ENCODE measurements around the gene GTF3C1. TPM values are rescaled to one million over a fixed set of nuclear protein-coding genes. Genes with fewer than 3 reads are reported as not detected.

Gene GTF3C1
- total RNA-seq, 1 experiment from 2014 or later = 38.1 TPM

- TF ChIP-seq, protein P1, sequence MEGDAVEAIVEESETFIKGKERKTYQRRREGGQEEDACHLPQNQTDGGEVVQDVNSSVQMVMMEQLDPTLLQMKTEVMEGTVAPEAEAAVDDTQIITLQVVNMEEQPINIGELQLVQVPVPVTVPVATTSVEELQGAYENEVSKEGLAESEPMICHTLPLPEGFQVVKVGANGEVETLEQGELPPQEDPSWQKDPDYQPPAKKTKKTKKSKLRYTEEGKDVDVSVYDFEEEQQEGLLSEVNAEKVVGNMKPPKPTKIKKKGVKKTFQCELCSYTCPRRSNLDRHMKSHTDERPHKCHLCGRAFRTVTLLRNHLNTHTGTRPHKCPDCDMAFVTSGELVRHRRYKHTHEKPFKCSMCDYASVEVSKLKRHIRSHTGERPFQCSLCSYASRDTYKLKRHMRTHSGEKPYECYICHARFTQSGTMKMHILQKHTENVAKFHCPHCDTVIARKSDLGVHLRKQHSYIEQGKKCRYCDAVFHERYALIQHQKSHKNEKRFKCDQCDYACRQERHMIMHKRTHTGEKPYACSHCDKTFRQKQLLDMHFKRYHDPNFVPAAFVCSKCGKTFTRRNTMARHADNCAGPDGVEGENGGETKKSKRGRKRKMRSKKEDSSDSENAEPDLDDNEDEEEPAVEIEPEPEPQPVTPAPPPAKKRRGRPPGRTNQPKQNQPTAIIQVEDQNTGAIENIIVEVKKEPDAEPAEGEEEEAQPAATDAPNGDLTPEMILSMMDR (IDR thresholded peaks at IDR 0.05; ENCODE audit: unreplicated experiment) = no peak
- H3K27ac Mint-ChIP-seq (ENCODE audit: low read depth, unreplicated experiment) = no peak overlapping the region
- no peaks in the 10 kb centered on the region for H3K9me3 Mint-ChIP-seq (ENCODE audit: unreplicated experiment)
- intact Hi-C loops (cut with micrococcal nuclease) = no loop called here
- ChIA-PET POLR2A (no interaction called here), CTCF (interaction anchor here (0.6 to 1.6 kb wide), 8 partner anchors 9 to 561 kb away, joined by 3 to 5 read pairs (median 4); partner anchors contain the start of gene KATNIP)
- DNase-seq (ENCODE audit: unreplicated experiment) = no peak
- no TSS peak for BruUV-seq (replicated peaks)
- no peak overlapping the region for H3K4me3 Mint-ChIP-seq (ENCODE audit: unreplicated experiment)
- H3K27me3 Mint-ChIP-seq (ENCODE audit: insufficient read depth, unreplicated experiment) = no peaks in the 10 kb centered on the region
- H3K4me1 Mint-ChIP-seq (ENCODE audit: insufficient read depth, unreplicated experiment) = no peaks in the 10 kb centered on the region
- peaks cover 49% of the 10 kb centered on the region for H3K36me3 Mint-ChIP-seq (ENCODE audit: insufficient read depth, unreplicated experiment)
These were observed 34.9 kb downstream of the GTF3C1 start for GRCh38 chr16:27514806-27515205.

DNA sequence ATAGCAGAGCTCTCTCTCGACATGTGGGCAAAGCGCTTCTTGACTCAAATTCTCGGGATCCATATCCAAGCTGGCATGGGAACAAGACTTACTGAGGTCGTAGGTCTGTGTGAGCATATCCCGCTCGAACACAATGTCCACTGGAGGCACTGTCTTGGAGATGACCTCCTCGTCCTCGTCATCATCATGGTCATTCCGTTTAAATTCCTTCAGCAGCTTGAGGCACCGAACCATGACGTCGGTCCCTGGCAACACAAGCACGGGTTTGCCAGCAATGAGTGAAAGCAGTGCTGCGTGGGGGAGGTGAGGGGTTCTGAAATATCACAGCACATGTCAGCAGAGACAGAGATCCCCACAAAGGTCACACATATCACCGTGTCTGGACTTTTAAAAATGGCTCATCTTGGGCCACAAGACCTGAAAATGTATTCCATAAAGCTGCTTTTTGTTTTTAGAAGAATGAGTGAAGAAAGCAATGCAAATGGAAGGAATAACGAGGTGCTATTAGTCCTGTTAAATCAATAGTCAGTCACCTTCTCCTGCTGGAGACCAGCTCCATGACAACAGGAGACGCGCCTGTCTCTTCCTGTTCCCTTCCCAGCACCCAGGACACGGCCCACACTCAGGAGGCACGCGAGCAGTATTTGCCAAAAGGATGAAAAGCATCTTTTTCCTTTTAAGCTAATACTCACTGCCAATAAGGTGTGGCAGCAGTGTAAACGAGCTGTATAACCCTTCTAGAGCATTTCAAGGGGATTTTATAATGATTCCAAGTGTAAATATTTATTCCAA is 37.9 kb downstream of the GTF3C1 start:
- intact Hi-C loops (cut with micrococcal nuclease) = no loop called here
- TF ChIP-seq, protein P1 (IDR thresholded peaks at IDR 0.05; ENCODE audit: unreplicated experiment) = no peak
- Mint-ChIP-seq H3K27me3 (ENCODE audit: insufficient read depth, unreplicated experiment) (no peaks in the 10 kb centered on the region), H3K9me3 (ENCODE audit: unreplicated experiment) (no peaks in the 10 kb centered on the region), H3K4me3 (ENCODE audit: unreplicated experiment) (no peak overlapping the region), H3K27ac (ENCODE audit: low read depth, unreplicated experiment) (no peak overlapping the region), H3K4me1 (ENCODE audit: insufficient read depth, unreplicated experiment) (no peaks in the 10 kb centered on the region), H3K36me3 (ENCODE audit: insufficient read depth, unreplicated experiment) (peaks cover 68% of the 10 kb centered on the region)
- no peak for DNase-seq (ENCODE audit: unreplicated experiment)
- POLR2A ChIA-PET = interaction anchor here (1.3 kb wide), 1 partner anchor 9 kb away, joined by 3 read pairs; no protein-coding TSS in a partner anchor
- no TSS peak for BruUV-seq (replicated peaks)
- CTCF ChIA-PET = interaction anchor here (0.6 to 1.3 kb wide), 4 partner anchors 9 to 316 kb away, joined by 3 to 4 read pairs (median 4); no protein-coding TSS in a partner anchor

- CTCF ChIA-PET = no interaction called here
- DNase-seq (ENCODE audit: unreplicated experiment) = no peak
- no peaks in the 10 kb centered on the region for H3K27me3 Mint-ChIP-seq (ENCODE audit: insufficient read depth, unreplicated experiment)
- no peaks in the 10 kb centered on the region for H3K9me3 Mint-ChIP-seq (ENCODE audit: unreplicated experiment)
- peaks cover 83% of the 10 kb centered on the region for H3K36me3 Mint-ChIP-seq (ENCODE audit: insufficient read depth, unreplicated experiment)
- POLR2A ChIA-PET = no interaction called here
- TF ChIP-seq, protein P1 (IDR thresholded peaks at IDR 0.05; ENCODE audit: unreplicated experiment) = no peak
- BruUV-seq (replicated peaks) = no TSS peak
- intact Hi-C loops (cut with micrococcal nuclease) = no loop called here
- H3K4me3 Mint-ChIP-seq (ENCODE audit: unreplicated experiment) = no peak overlapping the region
- H3K27ac Mint-ChIP-seq (ENCODE audit: low read depth, unreplicated experiment) = no peak overlapping the region
- H3K4me1 Mint-ChIP-seq (ENCODE audit: insufficient read depth, unreplicated experiment) = peaks cover 7% of the 10 kb centered on the region
These were observed 41.2 kb downstream of the GTF3C1 start for GRCh38 chr16:27508476-27508875.

DNA sequence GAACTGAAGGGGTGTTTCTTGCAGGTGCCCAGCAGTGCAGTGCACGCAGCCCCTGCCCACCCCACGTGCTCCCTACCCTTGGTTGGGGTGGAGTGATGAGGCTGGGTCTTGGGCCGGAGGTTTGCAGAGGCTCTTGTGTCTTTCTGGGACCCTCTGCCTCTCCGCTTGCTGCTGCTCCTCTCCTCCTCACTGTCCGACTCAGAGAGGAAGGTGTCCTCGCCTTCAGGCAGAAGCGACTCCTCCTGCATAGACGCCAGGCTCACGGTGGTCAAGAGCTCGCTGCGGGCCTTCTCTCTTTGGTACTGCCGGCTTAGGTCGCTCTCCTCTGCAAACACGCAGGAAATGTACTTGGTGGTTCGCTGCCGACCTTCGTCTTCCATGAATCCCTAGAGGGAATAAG is 42.9 kb downstream of the GTF3C1 start:
- POLR2A ChIA-PET = no interaction called here

More for the DNA sequence above, 42.9 kb downstream of the GTF3C1 start:
- BruUV-seq (replicated peaks) = no TSS peak
- no peak overlapping the region for H3K4me3 Mint-ChIP-seq (ENCODE audit: unreplicated experiment)
- intact Hi-C loops (cut with micrococcal nuclease) = no loop called here
- TF ChIP-seq, protein P1 (IDR thresholded peaks at IDR 0.05; ENCODE audit: unreplicated experiment) = no peak
- H3K27me3 Mint-ChIP-seq (ENCODE audit: insufficient read depth, unreplicated experiment) = no peaks in the 10 kb centered on the region
- CTCF ChIA-PET = no interaction called here
- peak overlapping the region; percentile 17 for H3K27ac Mint-ChIP-seq (ENCODE audit: low read depth, unreplicated experiment)
- peaks cover 7% of the 10 kb centered on the region for H3K4me1 Mint-ChIP-seq (ENCODE audit: insufficient read depth, unreplicated experiment)
- peaks cover 97% of the 10 kb centered on the region for H3K36me3 Mint-ChIP-seq (ENCODE audit: insufficient read depth, unreplicated experiment)
- no peak for DNase-seq (ENCODE audit: unreplicated experiment)
- H3K9me3 Mint-ChIP-seq (ENCODE audit: unreplicated experiment) = no peaks in the 10 kb centered on the region

All from MCF 10A (cell line).